Neuronal stem cell (in vitro differentiated cells): ENCODE results near the gene MFAP3.

ENCODE experiments used
- DNase-seq: peaks from one replicate; pipeline ENCODE4 v3.0.0-alpha.2; 2013; ENCODE audit warnings: low spot score
- H2AFZ ChIP-seq: one replicate; pipeline ENCODE4 v1.6.1; 2013; ENCODE audit warnings: mild to moderate bottlenecking, low read length, inconsistent platforms
- H2AK5ac ChIP-seq: 2 replicates; pipeline ENCODE4 v1.6.1; 2013; ENCODE audit warnings: low read depth, mild to moderate bottlenecking, inconsistent platforms, low read length, moderate library complexity, mixed read lengths
- H2BK120ac ChIP-seq: 2 replicates; pipeline ENCODE4 v1.6.1; 2013; ENCODE audit warnings: low read depth, mild to moderate bottlenecking, inconsistent platforms, low read length, moderate library complexity, mixed read lengths
- H2BK12ac ChIP-seq: one replicate; pipeline ENCODE4 v1.6.1; 2013; ENCODE audit warnings: low read length, inconsistent platforms
- H2BK15ac ChIP-seq: 2 replicates; pipeline ENCODE4 v1.6.1; 2013; ENCODE audit warnings: mild to moderate bottlenecking, low read length, inconsistent platforms, mixed read lengths
- H2BK5ac ChIP-seq: one replicate; pipeline ENCODE4 v1.6.1; 2013; ENCODE audit warnings: inconsistent platforms, mild to moderate bottlenecking, low read length, moderate library complexity
- H3K14ac ChIP-seq: one replicate; pipeline ENCODE4 v1.6.1; 2013; ENCODE audit warnings: low read length, inconsistent platforms
- H3K18ac ChIP-seq: 2 replicates; pipeline ENCODE4 v1.6.1; 2013; ENCODE audit warnings: low read length, inconsistent platforms
- H3K23ac ChIP-seq: 2 replicates; pipeline ENCODE4 v1.6.1; 2013; ENCODE audit warnings: low read depth, mild to moderate bottlenecking, mixed read lengths, low read length, inconsistent platforms; ENCODE audit not compliant: poor library complexity
- H3K27ac ChIP-seq: replicated peaks from 3 replicates; pipeline ENCODE4 v1.5.1; 2013; ENCODE audit warnings: low read length, inconsistent platforms
- H3K27me3 ChIP-seq, 3 experiments: 2 replicates each; pipeline ENCODE4 v1.6.1; 2013; ENCODE audit warnings: low read length in 3 of 3, mild to moderate bottlenecking in 2 of 3, inconsistent platforms in 1 of 3, low read depth in 1 of 3, mixed read lengths in 1 of 3, moderate library complexity in 1 of 3; ENCODE audit not compliant: control insufficient read depth in 3 of 3, insufficient read depth in 3 of 3
- H3K36me3 ChIP-seq, 2 donors: replicated peaks in 1 of 2; 2 replicates each; pipeline ENCODE4 v1.6.1; 2013; ENCODE audit warnings: low read length in 2 of 2; ENCODE audit not compliant: control insufficient read depth in 2 of 2, insufficient read depth in 2 of 2
- H3K4ac ChIP-seq: 2 replicates; pipeline ENCODE4 v1.6.1; 2013; ENCODE audit warnings: inconsistent platforms, mild to moderate bottlenecking, low read length, moderate library complexity
- H3K4me1 ChIP-seq, 2 donors: 1 replicate in 1 of 2; 2 replicates in 1 of 2; pipeline ENCODE4 v1.6.1; 2013; ENCODE audit warnings: low read length in 2 of 2, low read depth in 1 of 2; ENCODE audit not compliant: control insufficient read depth in 2 of 2, insufficient read depth in 1 of 2
- H3K4me2 ChIP-seq: one replicate; pipeline ENCODE4 v1.6.1; 2013; ENCODE audit warnings: mild to moderate bottlenecking, low read length, inconsistent platforms; ENCODE audit not compliant: insufficient read depth, poor library complexity, severe bottlenecking
- H3K4me3 ChIP-seq, 2 donors: 2 replicates each; pipeline ENCODE4 v1.5.1; 2013; ENCODE audit warnings: low read length in 2 of 2, mild to moderate bottlenecking in 2 of 2, inconsistent platforms in 1 of 2, moderate library complexity in 1 of 2
- H3K79me1 ChIP-seq: one replicate; pipeline ENCODE4 v1.6.1; 2013; ENCODE audit warnings: low read depth, mild to moderate bottlenecking, inconsistent platforms, low read length, moderate library complexity
- H3K9ac ChIP-seq: one replicate; pipeline ENCODE4 v1.6.1; 2013; ENCODE audit warnings: mild to moderate bottlenecking, low read depth, low read length, inconsistent platforms; ENCODE audit not compliant: poor library complexity
- H3K9me3 ChIP-seq, 2 donors: replicated peaks in 1 of 2; 2 replicates each; pipeline versions ENCODE3 to v1.6.1; 2013; ENCODE audit warnings: low read length in 2 of 2, mild to moderate bottlenecking in 2 of 2, inconsistent platforms in 1 of 2, low read depth in 1 of 2, mixed read lengths in 1 of 2, moderate library complexity in 1 of 2; ENCODE audit not compliant: control insufficient read depth in 2 of 2, insufficient read depth in 1 of 2
- H4K8ac ChIP-seq: one replicate; pipeline ENCODE4 v1.6.1; 2013; ENCODE audit warnings: low read depth, mild to moderate bottlenecking, inconsistent platforms, low read length, moderate library complexity
- H4K91ac ChIP-seq: one replicate; pipeline ENCODE4 v1.6.1; 2013; ENCODE audit warnings: low read length, low read depth, mild to moderate bottlenecking, inconsistent platforms; ENCODE audit not compliant: poor library complexity
- WGBS, 2 donors: extraction: QIAGEN DNeasy Blood & Tissue Kit; methylation state at CpG; one replicate each; pipeline ENCODE4 v1.1.7; 2013; ENCODE audit warnings: missing lambda C conversion rate in 2 of 2, mixed read lengths in 1 of 2; ENCODE audit not compliant: insufficient read length in 2 of 2, insufficient replicate concordance in 1 of 2; ENCODE audit errors: extremely low coverage in 2 of 2; 5-methylcytosine and 5-hydroxymethylcytosine counted together

MFAP3 gene

GRCh38 chr5:154078272-154078671 is 39.5 kb downstream of the MFAP3 start:
- Histone ChIP-seq H3K9me3 (no peaks in the 10 kb centered on the region), H3K14ac (no peak overlapping the region), H3K18ac (no peak overlapping the region), H4K91ac (no peak overlapping the region), H2BK120ac (no peak overlapping the region), H3K27me3 (no peaks in the 10 kb centered on the region), H3K9ac (no peak overlapping the region), H2AK5ac (no peak overlapping the region), H3K27ac (no peak overlapping the region), H3K36me3 (no peaks in the 10 kb centered on the region), H2AFZ (no peak overlapping the region), H3K4me2 (no peak overlapping the region), H4K8ac (no peak overlapping the region), H3K4ac (no peak overlapping the region), H3K23ac (no peak overlapping the region), H2BK12ac (no peak overlapping the region), H3K4me3 (no peak overlapping the region), H2BK5ac (no peak overlapping the region), H2BK15ac (no peak overlapping the region), H3K79me1 (no peaks in the 10 kb centered on the region), H3K4me1 (peaks cover 5 to 17% of the 10 kb centered on the region in 2 donors)
- WGBS, 2 donors = no CpG with 5 or more reads among the region's 1 CpG
- no peak for DNase-seq

- no CpG with 5 or more reads among the region's 2 CpGs for WGBS, 2 donors
- H2BK120ac ChIP-seq = no peak overlapping the region
- no peak overlapping the region for H3K14ac ChIP-seq
- H2AK5ac ChIP-seq = no peak overlapping the region
- no peak overlapping the region for H2BK15ac ChIP-seq
- H2BK5ac ChIP-seq = no peak overlapping the region
- no peak overlapping the region for H4K91ac ChIP-seq
- H3K4me3 ChIP-seq = no peak overlapping the region
- H3K79me1 ChIP-seq = no peaks in the 10 kb centered on the region
- H3K27me3 ChIP-seq = no peaks in the 10 kb centered on the region
- no peak for DNase-seq
- no peak overlapping the region for H3K23ac ChIP-seq
- H3K9ac ChIP-seq = no peak overlapping the region
- no peak overlapping the region for H4K8ac ChIP-seq
- H3K4ac ChIP-seq = no peak overlapping the region
- no peak overlapping the region for H3K4me2 ChIP-seq
- no peak overlapping the region for H3K18ac ChIP-seq
- H3K4me1 ChIP-seq = peaks cover 15 to 27% of the 10 kb centered on the region in 2 donors
- no peak overlapping the region for H3K27ac ChIP-seq
- no peak overlapping the region for H2AFZ ChIP-seq
- no peak overlapping the region for H2BK12ac ChIP-seq
- H3K9me3 ChIP-seq = no peaks in the 10 kb centered on the region
- no peaks in the 10 kb centered on the region for H3K36me3 ChIP-seq
Observed at GRCh38 chr5:154081246-154081645, 42.5 kb downstream of the MFAP3 start.

- Histone ChIP-seq H3K9ac (no peak overlapping the region), H3K4me2 (no peak overlapping the region), H3K18ac (no peak overlapping the region), H4K91ac (no peak overlapping the region), H3K14ac (no peak overlapping the region), H2BK12ac (no peak overlapping the region), H3K9me3 (peaks cover 0 to 3% of the 10 kb centered on the region in 2 donors), H2AFZ (no peak overlapping the region), H2AK5ac (no peak overlapping the region), H3K79me1 (no peaks in the 10 kb centered on the region), H3K36me3 (no peaks in the 10 kb centered on the region), H2BK120ac (no peak overlapping the region), H3K27me3 (peaks cover 0 to 2% (median 0%) of the 10 kb centered on the region in 3 experiments), H3K4ac (no peak overlapping the region), H3K23ac (no peak overlapping the region), H3K27ac (no peak overlapping the region), H3K4me1 (peaks cover 16 to 24% of the 10 kb centered on the region in 2 donors), H2BK5ac (no peak overlapping the region), H2BK15ac (no peak overlapping the region), H3K4me3 (no peak overlapping the region), H4K8ac (no peak overlapping the region)
- DNase-seq = no peak
- WGBS, 2 donors = no CpG with 5 or more reads among the region's 5 CpGs
Observed at GRCh38 chr5:154084062-154084639, 45.4 kb downstream of the MFAP3 start.

- no peak overlapping the region for H4K91ac ChIP-seq
- H2AK5ac ChIP-seq = no peak overlapping the region
- peaks cover 0 to 2% (median 0%) of the 10 kb centered on the region in 3 experiments for H3K27me3 ChIP-seq
- H3K9me3 ChIP-seq = peaks cover 0 to 3% of the 10 kb centered on the region in 2 donors
- H3K9ac ChIP-seq = no peak overlapping the region
- no peak overlapping the region for H3K4me2 ChIP-seq
- no peak overlapping the region for H2BK12ac ChIP-seq
- peak overlapping the region; percentile 46 for H2AFZ ChIP-seq
- no peak overlapping the region for H3K4me3 ChIP-seq
- peak; percentile 62 for DNase-seq
- H3K4ac ChIP-seq = no peak overlapping the region
- H2BK5ac ChIP-seq = no peak overlapping the region
- H4K8ac ChIP-seq = no peak overlapping the region
- no peak overlapping the region for H2BK120ac ChIP-seq
- H3K18ac ChIP-seq = no peak overlapping the region
- no peak overlapping the region for H3K27ac ChIP-seq
- no peak overlapping the region for H3K14ac ChIP-seq
- H3K79me1 ChIP-seq = no peaks in the 10 kb centered on the region
- no peak overlapping the region for H3K23ac ChIP-seq
- WGBS, 2 donors = no CpG with 5 or more reads among the region's 3 CpGs
- peaks cover 16 to 24% of the 10 kb centered on the region in 2 donors for H3K4me1 ChIP-seq
- no peaks in the 10 kb centered on the region for H3K36me3 ChIP-seq
- no peak overlapping the region for H2BK15ac ChIP-seq
Observed at GRCh38 chr5:154086146-154086545, 47.4 kb downstream of the MFAP3 start.
